ENCODE results near the gene DDX42. TPM values are rescaled to one million over a fixed set of nuclear protein-coding genes. Genes with fewer than 3 reads are reported as not detected.

DDX42 gene
- total and polyA plus RNA-seq, 2 donors from 2014 or later: 38.6 to 104 TPM

GRCh38 chr17:63816669-63817068 is 42.7 kb downstream of the DDX42 start:
- peaks cover 0 to 15% (median 12%) of the 10 kb centered on the region in 3 donors for H3K4me1 ChIP-seq (ENCODE audit: control insufficient read depth in 2 of 3, insufficient read depth in 2 of 3, low read depth in 1 of 3, low read length in 3 of 3)
- H3K9ac ChIP-seq (ENCODE audit: low read length in 3 of 3): no peak overlapping the region
- H3K4me3 ChIP-seq (ENCODE audit: low read length in 3 of 3): no peak overlapping the region
- H3K9me3 ChIP-seq (ENCODE audit: control insufficient read depth in 2 of 3, insufficient read depth in 1 of 3, low read length in 3 of 3): no peaks in the 10 kb centered on the region
- no peak overlapping the region for H3K27ac ChIP-seq (ENCODE audit: low read depth in 2 of 2, low read length in 2 of 2)
- H3K36me3 ChIP-seq (ENCODE audit: control insufficient read depth in 2 of 3, insufficient read depth in 3 of 3, low read length in 3 of 3): peaks cover 28 to 76% (median 66%) of the 10 kb centered on the region in 3 donors
- intact Hi-C loops (cut with DNase I): no loop called here
- no peak for TF ChIP-seq CTCF (IDR thresholded peaks at IDR 0.05; ENCODE audit: borderline replicate concordance, extremely low read depth, insufficient read depth)
- FAIRE-seq (no peak), DNase-seq (no peak)
- H3K27me3 ChIP-seq (ENCODE audit: control insufficient read depth, insufficient read depth, low read length): no peaks in the 10 kb centered on the region

GRCh38 chr17:63817736-63818385 is 43.9 kb downstream of the DDX42 start:
- H3K4me1 ChIP-seq (ENCODE audit: control insufficient read depth in 2 of 3, insufficient read depth in 2 of 3, low read depth in 1 of 3, low read length in 3 of 3): peaks cover 0 to 15% (median 12%) of the 10 kb centered on the region in 3 donors
- FAIRE-seq: no peak
- H3K27me3 ChIP-seq (ENCODE audit: control insufficient read depth, insufficient read depth, low read length): no peaks in the 10 kb centered on the region
- no peak overlapping the region for H3K4me3 ChIP-seq (ENCODE audit: low read length in 3 of 3)
- no peaks in the 10 kb centered on the region for H3K9me3 ChIP-seq (ENCODE audit: control insufficient read depth in 2 of 3, insufficient read depth in 1 of 3, low read length in 3 of 3)
- peaks cover 31 to 78% (median 66%) of the 10 kb centered on the region in 3 donors for H3K36me3 ChIP-seq (ENCODE audit: control insufficient read depth in 2 of 3, insufficient read depth in 3 of 3, low read length in 3 of 3)
- no peak overlapping the region for H3K9ac ChIP-seq (ENCODE audit: low read length in 3 of 3)
- DNase-seq: no peak
- no peak for TF ChIP-seq CTCF (IDR thresholded peaks at IDR 0.05; ENCODE audit: borderline replicate concordance, extremely low read depth, insufficient read depth)
- intact Hi-C loops (cut with DNase I): no loop called here
- peak overlapping the region in 1 of 2 donors; percentile 61 for H3K27ac ChIP-seq (ENCODE audit: low read depth in 2 of 2, low read length in 2 of 2)

- H3K9me3 ChIP-seq (ENCODE audit: control insufficient read depth in 2 of 3, insufficient read depth in 1 of 3, low read length in 3 of 3): no peaks in the 10 kb centered on the region
- H3K27me3 ChIP-seq (ENCODE audit: control insufficient read depth, insufficient read depth, low read length): no peaks in the 10 kb centered on the region
- H3K27ac ChIP-seq (ENCODE audit: low read depth in 2 of 2, low read length in 2 of 2): peak overlapping the region; percentile 55 to 77
- DNase-seq (peak in 1 of 5 donors; percentile 29), FAIRE-seq (peak; percentile 6)
- no peak for TF ChIP-seq CTCF (IDR thresholded peaks at IDR 0.05; ENCODE audit: borderline replicate concordance, extremely low read depth, insufficient read depth)
- peaks cover 0 to 11% (median 10%) of the 10 kb centered on the region in 3 donors for H3K4me1 ChIP-seq (ENCODE audit: control insufficient read depth in 2 of 3, insufficient read depth in 2 of 3, low read depth in 1 of 3, low read length in 3 of 3)
- H3K36me3 ChIP-seq (ENCODE audit: control insufficient read depth in 2 of 3, insufficient read depth in 3 of 3, low read length in 3 of 3): peaks cover 31 to 81% (median 66%) of the 10 kb centered on the region in 3 donors
- H3K4me3 ChIP-seq (ENCODE audit: low read length in 3 of 3): peak overlapping the region in 1 of 3 donors; percentile 46
- H3K9ac ChIP-seq (ENCODE audit: low read length in 3 of 3): peak overlapping the region in 1 of 3 donors; percentile 23
- intact Hi-C loops (cut with DNase I): no loop called here
Observed at GRCh38 chr17:63819131-63819530, 45.2 kb downstream of the DDX42 start.

Data from kidney (tissue), 14 donors.